HUDEP-2 (cell line): ENCODE results near the gene MUC21.
A peak's percentile ranks its signal among the peaks of the same experiment; 100 is the strongest.
"Not testable (repeated sequence)": the region's sequence is repeated elsewhere in the genome, so short reads cannot be mapped to it uniquely, and the experiment has no call there.

Source experiments
- DNase-seq, 76 experiments: peaks; one replicate each; lab custom pipeline; 2025; ENCODE audit not compliant: unreplicated experiment in 76 of 76; lab: John Stamatoyannopoulos, UW

Gene MUC21

GRCh38 chr6:31005249-31006020 lies 21.9 kb downstream of the MUC21 start:
- no peak for DNase-seq

GRCh38 chr6:31007694-31008093 lies 24.2 kb downstream of the MUC21 start:
- no peak for DNase-seq

- DNase-seq = no peak
Observed at GRCh38 chr6:31008165-31008564, 24.6 kb downstream of the MUC21 start.

- DNase-seq = no peak
Observed at GRCh38 chr6:31009731-31010130, 26.2 kb downstream of the MUC21 start.

- DNase-seq = no peak
Observed at GRCh38 chr6:31010393-31011060, 27.0 kb downstream of the MUC21 start, which contains the start of gene MUC22. TSS of gene MUC22 (plus strand) at chr6:31010474. CDS start at chr6:31010707, 233 bp downstream.

- DNase-seq = no peak
Observed at GRCh38 chr6:31011153-31011552, 27.6 kb downstream of the MUC21 start.

- DNase-seq = no peak
Observed at GRCh38 chr6:31016659-31017299, 33.3 kb downstream of the MUC21 start.

GRCh38 chr6:31017436-31017835 lies 33.9 kb downstream of the MUC21 start:
- not testable (repeated sequence) for DNase-seq

- DNase-seq = no peak
Observed at GRCh38 chr6:31020057-31020456, 36.5 kb downstream of the MUC21 start.

GRCh38 chr6:31020631-31021255 lies 37.2 kb downstream of the MUC21 start:
- not testable (repeated sequence) for DNase-seq

GRCh38 chr6:31021705-31022531 lies 38.4 kb downstream of the MUC21 start:
- not testable (repeated sequence) for DNase-seq

GRCh38 chr6:31025595-31025994 lies 42.1 kb downstream of the MUC21 start:
- DNase-seq = no peak

GRCh38 chr6:31031095-31031494 lies 47.6 kb downstream of the MUC21 start:
- DNase-seq = no peak

GRCh38 chr6:31033075-31033474 lies 49.6 kb downstream of the MUC21 start:
- DNase-seq = no peak

- DNase-seq = peak in 2 of 76 experiments; percentile 25 to 40
Observed at GRCh38 chr6:31035862-31036497, 52.5 kb downstream of the MUC21 start.

- DNase-seq = no peak
Observed at GRCh38 chr6:31037169-31037568, 53.7 kb downstream of the MUC21 start.

GRCh38 chr6:31037682-31038081 lies 54.2 kb downstream of the MUC21 start:
- no peak for DNase-seq

- no peak for DNase-seq
Observed at GRCh38 chr6:31038559-31038958, 55.0 kb downstream of the MUC21 start.
